ENCODE results near the gene ADI1.
A peak's percentile ranks its signal among the peaks of the same experiment; 100 is the strongest.

ADI1 gene

GRCh38 chr2:3481736-3482362 is 37.5 kb downstream of the ADI1 start:
- Histone ChIP-seq H3K27ac (replicated peaks; ENCODE audit: low read length) (no peak overlapping the region), H3K9ac (ENCODE audit: low read depth, low read length, poor library complexity) (no peak overlapping the region), H3K23ac (ENCODE audit: low read depth, low read length, poor library complexity) (peak overlapping the region; percentile 78), H3K36me3 (replicated peaks in 1 of 2; ENCODE audit: control insufficient read depth in 2 of 2, insufficient read depth in 2 of 2, low read length in 2 of 2) (peaks cover 4 to 54% of the 10 kb centered on the region in 2 donors), H3K27me3 (ENCODE audit: control insufficient read depth in 3 of 3, insufficient read depth in 3 of 3, low read depth in 1 of 3, low read length in 3 of 3) (no peaks in the 10 kb centered on the region), H2BK5ac (ENCODE audit: low read length) (no peak overlapping the region), H2AFZ (ENCODE audit: low read length) (no peak overlapping the region), H2BK15ac (ENCODE audit: low read length) (no peak overlapping the region), H4K8ac (ENCODE audit: low read depth, low read length) (no peak overlapping the region), H3K9me3 (replicated peaks in 1 of 2; ENCODE audit: control insufficient read depth in 2 of 2, insufficient read depth in 1 of 2, low read depth in 1 of 2, low read length in 2 of 2) (peaks cover 0 to 16% of the 10 kb centered on the region in 2 donors), H2AK5ac (ENCODE audit: low read depth, low read length) (peak overlapping the region; percentile 80), H3K4me3 (ENCODE audit: low read length in 2 of 2) (peak overlapping the region in 1 of 2 donors; percentile 27), H3K14ac (ENCODE audit: low read length) (peak overlapping the region; percentile 9), H3K18ac (ENCODE audit: low read length) (peak overlapping the region; percentile 25), H3K4me2 (ENCODE audit: insufficient read depth, low read length, poor library complexity, severe bottlenecking) (no peak overlapping the region), H2BK120ac (ENCODE audit: low read depth, low read length) (no peak overlapping the region), H2BK12ac (ENCODE audit: low read length) (no peak overlapping the region), H3K79me1 (ENCODE audit: low read depth, low read length) (peaks cover 2% of the 10 kb centered on the region), H4K91ac (ENCODE audit: low read depth, low read length, poor library complexity) (no peak overlapping the region), H3K4ac (ENCODE audit: low read length) (no peak overlapping the region), H3K4me1 (ENCODE audit: control insufficient read depth in 2 of 2, insufficient read depth in 1 of 2, low read depth in 1 of 2, low read length in 2 of 2) (peaks cover 2% of the 10 kb centered on the region in 2 donors)
- DNase-seq (ENCODE audit: low spot score) = no peak
- no CpG with 5 or more reads among the region's 20 CpGs for WGBS, 2 donors (ENCODE audit: extremely low coverage in 2 of 2, insufficient read length in 2 of 2, insufficient replicate concordance in 1 of 2)

- no peak overlapping the region for H3K23ac ChIP-seq (ENCODE audit: low read depth, low read length, poor library complexity)
Measured at GRCh38 chr2:3481011-3481400, 38.3 kb downstream of the ADI1 start.

GRCh38 chr2:3480352-3481010 is 38.9 kb downstream of the ADI1 start:
- H3K27ac ChIP-seq (replicated peaks; ENCODE audit: low read length) = no peak overlapping the region
- H2AK5ac ChIP-seq (ENCODE audit: low read depth, low read length) = no peak overlapping the region
- no peak overlapping the region for H3K18ac ChIP-seq (ENCODE audit: low read length)
- H2BK12ac ChIP-seq (ENCODE audit: low read length) = no peak overlapping the region
- H4K8ac ChIP-seq (ENCODE audit: low read depth, low read length) = no peak overlapping the region
- H3K14ac ChIP-seq (ENCODE audit: low read length) = no peak overlapping the region
- peaks cover 14 to 16% of the 10 kb centered on the region in 2 donors for H3K4me1 ChIP-seq (ENCODE audit: control insufficient read depth in 2 of 2, insufficient read depth in 1 of 2, low read depth in 1 of 2, low read length in 2 of 2)
- DNase-seq (ENCODE audit: low spot score) = no peak
- H2BK120ac ChIP-seq (ENCODE audit: low read depth, low read length) = no peak overlapping the region
- no peak overlapping the region for H2BK5ac ChIP-seq (ENCODE audit: low read length)
- H3K4ac ChIP-seq (ENCODE audit: low read length) = no peak overlapping the region
- H3K23ac ChIP-seq (ENCODE audit: low read depth, low read length, poor library complexity) = no peak overlapping the region
- H3K4me2 ChIP-seq (ENCODE audit: insufficient read depth, low read length, poor library complexity, severe bottlenecking) = no peak overlapping the region
- H3K9me3 ChIP-seq (replicated peaks in 1 of 2; ENCODE audit: control insufficient read depth in 2 of 2, insufficient read depth in 1 of 2, low read depth in 1 of 2, low read length in 2 of 2) = peaks cover 0 to 10% of the 10 kb centered on the region in 2 donors
- no peak overlapping the region for H3K9ac ChIP-seq (ENCODE audit: low read depth, low read length, poor library complexity)
- no CpG with 5 or more reads among the region's 7 CpGs for WGBS, 2 donors (ENCODE audit: extremely low coverage in 2 of 2, insufficient read length in 2 of 2, insufficient replicate concordance in 1 of 2)
- no peak overlapping the region for H4K91ac ChIP-seq (ENCODE audit: low read depth, low read length, poor library complexity)
- no peak overlapping the region for H2BK15ac ChIP-seq (ENCODE audit: low read length)
- no peak overlapping the region for H3K4me3 ChIP-seq (ENCODE audit: low read length in 2 of 2)
- H3K27me3 ChIP-seq (ENCODE audit: control insufficient read depth in 3 of 3, insufficient read depth in 3 of 3, low read depth in 1 of 3, low read length in 3 of 3) = no peaks in the 10 kb centered on the region
- H3K79me1 ChIP-seq (ENCODE audit: low read depth, low read length) = peaks cover 2% of the 10 kb centered on the region
- H2AFZ ChIP-seq (ENCODE audit: low read length) = no peak overlapping the region
- H3K36me3 ChIP-seq (replicated peaks in 1 of 2; ENCODE audit: control insufficient read depth in 2 of 2, insufficient read depth in 2 of 2, low read length in 2 of 2) = peaks cover 4 to 49% of the 10 kb centered on the region in 2 donors

More at GRCh38 chr2:3481011-3481400, 38.3 kb downstream of the ADI1 start:
- H2AK5ac ChIP-seq (ENCODE audit: low read depth, low read length) = no peak overlapping the region
- peaks cover 0 to 13% of the 10 kb centered on the region in 2 donors for H3K9me3 ChIP-seq (replicated peaks in 1 of 2; ENCODE audit: control insufficient read depth in 2 of 2, insufficient read depth in 1 of 2, low read depth in 1 of 2, low read length in 2 of 2)
- H2BK120ac ChIP-seq (ENCODE audit: low read depth, low read length) = no peak overlapping the region
- H3K27me3 ChIP-seq (ENCODE audit: control insufficient read depth in 3 of 3, insufficient read depth in 3 of 3, low read depth in 1 of 3, low read length in 3 of 3) = no peaks in the 10 kb centered on the region
- H3K4me3 ChIP-seq (ENCODE audit: low read length in 2 of 2) = no peak overlapping the region
- no peak overlapping the region for H3K14ac ChIP-seq (ENCODE audit: low read length)
- H3K9ac ChIP-seq (ENCODE audit: low read depth, low read length, poor library complexity) = no peak overlapping the region
- H4K91ac ChIP-seq (ENCODE audit: low read depth, low read length, poor library complexity) = no peak overlapping the region
- no peak overlapping the region for H3K4me2 ChIP-seq (ENCODE audit: insufficient read depth, low read length, poor library complexity, severe bottlenecking)
- no peak overlapping the region for H2BK15ac ChIP-seq (ENCODE audit: low read length)
- DNase-seq (ENCODE audit: low spot score) = no peak
- H3K4ac ChIP-seq (ENCODE audit: low read length) = no peak overlapping the region
- no peak overlapping the region for H3K27ac ChIP-seq (replicated peaks; ENCODE audit: low read length)
- H2AFZ ChIP-seq (ENCODE audit: low read length) = no peak overlapping the region
- no CpG with 5 or more reads among the region's 5 CpGs for WGBS, 2 donors (ENCODE audit: extremely low coverage in 2 of 2, insufficient read length in 2 of 2, insufficient replicate concordance in 1 of 2)
- peaks cover 2% of the 10 kb centered on the region for H3K79me1 ChIP-seq (ENCODE audit: low read depth, low read length)
- H4K8ac ChIP-seq (ENCODE audit: low read depth, low read length) = no peak overlapping the region
- H2BK12ac ChIP-seq (ENCODE audit: low read length) = no peak overlapping the region
- peaks cover 4 to 51% of the 10 kb centered on the region in 2 donors for H3K36me3 ChIP-seq (replicated peaks in 1 of 2; ENCODE audit: control insufficient read depth in 2 of 2, insufficient read depth in 2 of 2, low read length in 2 of 2)
- no peak overlapping the region for H2BK5ac ChIP-seq (ENCODE audit: low read length)
- H3K4me1 ChIP-seq (ENCODE audit: control insufficient read depth in 2 of 2, insufficient read depth in 1 of 2, low read depth in 1 of 2, low read length in 2 of 2) = peaks cover 10% of the 10 kb centered on the region in 2 donors
- H3K18ac ChIP-seq (ENCODE audit: low read length) = no peak overlapping the region

All from neuronal stem cell (in vitro differentiated cells).